Fibroblast of skin of back (primary cell): Measurements from ENCODE around the gene C9.
"Not testable (repeated sequence)": the region's sequence is repeated elsewhere in the genome, so short reads cannot be mapped to it uniquely, and the experiment has no call there.

Experiments used
- DNase-seq: peaks from one replicate; pipeline ENCODE4 v3.0.0-alpha.2; 2013

The C9 gene

GRCh38 chr5:39323542-39323941, 40.8 kb downstream of the C9 start:
- DNase-seq = no peak

- DNase-seq = no peak
Observed at GRCh38 chr5:39319395-39319794, 44.9 kb downstream of the C9 start.

GRCh38 chr5:39316464-39316863, 47.8 kb downstream of the C9 start:
- DNase-seq = not testable (repeated sequence)

GRCh38 chr5:39315995-39316394, 48.3 kb downstream of the C9 start:
- no peak for DNase-seq

GRCh38 chr5:39314591-39314990, 49.7 kb downstream of the C9 start:
- no peak for DNase-seq

- no peak for DNase-seq
Observed at GRCh38 chr5:39309534-39309933, 54.8 kb downstream of the C9 start.

- DNase-seq = no peak
Observed at GRCh38 chr5:39302472-39302871, 61.8 kb downstream of the C9 start.

GRCh38 chr5:39301406-39301805, 62.9 kb downstream of the C9 start:
- no peak for DNase-seq

- DNase-seq = no peak
Observed at GRCh38 chr5:39299962-39300361, 64.3 kb downstream of the C9 start.

- no peak for DNase-seq
Observed at GRCh38 chr5:39294736-39295135, 69.6 kb downstream of the C9 start.

- DNase-seq = no peak
Observed at GRCh38 chr5:39284552-39284951, 79.7 kb downstream of the C9 start.

GRCh38 chr5:39283231-39283818, 81.0 kb downstream of the C9 start:
- DNase-seq = peak; percentile 71

GRCh38 chr5:39282561-39282960, 81.7 kb downstream of the C9 start:
- DNase-seq = no peak

- DNase-seq = not testable (repeated sequence)
Observed at GRCh38 chr5:39275865-39276264, 88.4 kb downstream of the C9 start.

- DNase-seq = no peak
Observed at GRCh38 chr5:39274398-39275085, 89.8 kb downstream of the C9 start.

GRCh38 chr5:39273314-39273954, 90.9 kb downstream of the C9 start:
- DNase-seq = no peak

- not testable (repeated sequence) for DNase-seq
Observed at GRCh38 chr5:39272869-39273231, 91.4 kb downstream of the C9 start.

- DNase-seq = no peak
Observed at GRCh38 chr5:39270225-39270848, 94.0 kb downstream of the C9 start.

GRCh38 chr5:39267186-39267585, 97.1 kb downstream of the C9 start:
- DNase-seq = no peak

GRCh38 chr5:39266442-39266841, 97.9 kb downstream of the C9 start:
- peak; percentile 60 for DNase-seq

GRCh38 chr5:39264528-39264927, 99.8 kb downstream of the C9 start:
- no peak for DNase-seq

- DNase-seq = no peak
Observed at GRCh38 chr5:39262981-39263380, 101.3 kb downstream of the C9 start.

- DNase-seq = no peak
Observed at GRCh38 chr5:39260095-39260494, 104.2 kb downstream of the C9 start.

- DNase-seq = no peak
Observed at GRCh38 chr5:39257554-39257953, 106.7 kb downstream of the C9 start.
